H1 (cell line): Measurements from ENCODE around the gene PITPNM1. TPM values are rescaled to one million over a fixed set of nuclear protein-coding genes. Genes with fewer than 3 reads are reported as not detected.

Source experiments
- CTCF ChIA-PET: fragments of 300-600 bp; sonication (Branson Sonifier 250); formaldehyde crosslinking; loops from one replicate; lab custom pipeline; 2021; ENCODE audit not compliant: partially characterized antibody; lab: Charles Lee
- POLR2A ChIA-PET: fragments of 300-600 bp; sonication (Branson Sonifier 250); formaldehyde crosslinking; loops from one replicate; lab custom pipeline; 2021; ENCODE audit warnings: inconsistent platforms; ENCODE audit not compliant: partially characterized antibody; lab: Charles Lee
- DNase-seq, 2 experiments: peaks; one replicate each; pipeline versions ENCODE4 v3.0.0 to v3.0.0-alpha.2; 2010 to 2022; ENCODE audit warnings: low spot score in 2 of 2, low read depth in 1 of 2, mixed read lengths in 1 of 2
- FAIRE-seq: peaks from 2 replicates; lab custom pipeline; 2011; peaks lifted over from hg19 to GRCh38; lab: Jason Lieb, UNC
- H2AFZ ChIP-seq: 2 replicates; pipeline ENCODE4 v1.8.1; 2012; ENCODE audit warnings: low read length, inconsistent platforms
- H2AK5ac ChIP-seq: 2 replicates; pipeline ENCODE4 v1.6.1; 2013; ENCODE audit warnings: low read depth, low read length
- H2BK120ac ChIP-seq: replicated peaks from 2 replicates; pipeline ENCODE3; 2013; ENCODE audit warnings: low read depth, low read length, inconsistent platforms
- H2BK12ac ChIP-seq: 2 replicates; pipeline ENCODE4 v1.6.1; 2013; ENCODE audit warnings: low read depth, low read length
- H2BK15ac ChIP-seq: 2 replicates; pipeline ENCODE4 v1.6.1; 2013; ENCODE audit warnings: low read length
- H2BK20ac ChIP-seq: 2 replicates; pipeline ENCODE4 v1.6.1; 2013; ENCODE audit warnings: low read length
- H2BK5ac ChIP-seq: 2 replicates; pipeline ENCODE4 v1.6.1; 2013; ENCODE audit warnings: low read depth, low read length
- H3K14ac ChIP-seq: 2 replicates; pipeline ENCODE4 v1.6.1; 2013; ENCODE audit warnings: inconsistent platforms; ENCODE audit not compliant: insufficient read length
- H3K18ac ChIP-seq: 2 replicates; pipeline ENCODE4 v1.6.1; 2013; ENCODE audit warnings: low read length; ENCODE audit errors: extremely low read depth
- H3K23ac ChIP-seq: 2 replicates; pipeline ENCODE4 v1.6.1; 2013; ENCODE audit warnings: inconsistent platforms; ENCODE audit not compliant: insufficient read length
- H3K23me2 ChIP-seq: 2 replicates; pipeline ENCODE4 v1.6.1; 2013; ENCODE audit warnings: low read depth, low read length
- H3K27ac ChIP-seq: 2 replicates; pipeline ENCODE4 v1.6.1; 2011; ENCODE audit warnings: low read depth, low read length, inconsistent platforms
- H3K27me3 ChIP-seq, 4 experiments: replicated peaks in 1 of 4; 1 replicate in 1 of 4; 2 replicates in 3 of 4; pipeline versions ENCODE4 v1.6.1 to v1.8.1; 2011 to 2013; ENCODE audit warnings: low read length in 3 of 4, mild to moderate bottlenecking in 3 of 4, inconsistent platforms in 2 of 4, mixed read lengths in 2 of 4, moderate library complexity in 1 of 4; ENCODE audit not compliant: control insufficient read depth in 3 of 4, insufficient read depth in 3 of 4; ENCODE audit errors: extremely low read depth in 1 of 4
- H3K36me3 ChIP-seq, 4 experiments: 2 replicates each; pipeline versions ENCODE4 v1.6.1 to v1.8.1; 2011 to 2013; ENCODE audit warnings: mild to moderate bottlenecking in 4 of 4, low read length in 3 of 4, moderate library complexity in 2 of 4, control low read depth in 1 of 4, inconsistent platforms in 1 of 4; ENCODE audit not compliant: insufficient read depth in 4 of 4, control insufficient read depth in 2 of 4
- H3K4ac ChIP-seq: replicated peaks from 2 replicates; pipeline ENCODE3; 2013; ENCODE audit warnings: low read length, low read depth, mixed read lengths, inconsistent platforms; ENCODE audit not compliant: insufficient read length
- H3K4me1 ChIP-seq, 4 experiments: replicated peaks in 1 of 4; 1 replicate in 1 of 4; 2 replicates in 3 of 4; pipeline versions ENCODE4 v1.6.1 to v1.8.1; 2011 to 2013; ENCODE audit warnings: low read length in 3 of 4, inconsistent platforms in 2 of 4, mixed read lengths in 1 of 4; ENCODE audit not compliant: insufficient read depth in 4 of 4, control insufficient read depth in 3 of 4
- H3K4me2 ChIP-seq, 2 experiments: 2 replicates each; pipeline versions ENCODE4 v1.6.1 to v1.8.1; 2011 to 2013; ENCODE audit warnings: low read depth in 2 of 2, low read length in 2 of 2, control low read depth in 1 of 2, inconsistent platforms in 1 of 2, mild to moderate bottlenecking in 1 of 2; ENCODE audit not compliant: insufficient read depth in 1 of 2
- H3K4me3 ChIP-seq, 4 experiments: fragments of 200-600, 300-600 bp in 1 of 4; sonication (generic), shearing (Covaris generic), sonication (Bioruptor Twin) in 1 of 4; 2 replicates each; pipeline versions ENCODE4 v1.5.1 to v1.8.1; 2011 to 2016; ENCODE audit warnings: low read length in 4 of 4, low read depth in 3 of 4, control low read depth in 2 of 4, inconsistent platforms in 2 of 4, mild to moderate bottlenecking in 2 of 4, mixed read lengths in 1 of 4, moderate library complexity in 1 of 4; ENCODE audit not compliant: insufficient read depth in 2 of 4; ENCODE audit errors: extremely low read depth in 1 of 4
- H3K56ac ChIP-seq: replicated peaks from 2 replicates; pipeline ENCODE3; 2013; ENCODE audit warnings: low read depth, mild to moderate bottlenecking, mixed read lengths, low read length, inconsistent platforms; ENCODE audit not compliant: insufficient read length
- H3K79me1 ChIP-seq: 2 replicates; pipeline ENCODE4 v1.6.1; 2013; ENCODE audit warnings: low read depth, low read length, control low read depth
- H3K79me2 ChIP-seq, 2 experiments: 2 replicates each; pipeline versions ENCODE4 v1.6.1 to v1.8.1; 2012 to 2013; ENCODE audit warnings: low read length in 2 of 2, mild to moderate bottlenecking in 2 of 2, inconsistent platforms in 1 of 2; ENCODE audit not compliant: insufficient read depth in 2 of 2, control insufficient read depth in 1 of 2
- H3K9ac ChIP-seq, 4 experiments: replicated peaks in 1 of 4; 1 replicate in 1 of 4; 2 replicates in 3 of 4; pipeline versions ENCODE4 v1.6.1 to v1.8.1; 2011 to 2013; ENCODE audit warnings: low read depth in 3 of 4, low read length in 3 of 4, control low read depth in 2 of 4, mild to moderate bottlenecking in 2 of 4, moderate library complexity in 2 of 4, inconsistent platforms in 1 of 4; ENCODE audit errors: extremely low read depth in 1 of 4
- H3K9me3 ChIP-seq, 2 experiments: 2 replicates each; pipeline versions ENCODE4 v1.6.1 to v1.8.1; 2012 to 2013; ENCODE audit warnings: mild to moderate bottlenecking in 2 of 2, moderate library complexity in 2 of 2, control low read depth in 1 of 2, inconsistent platforms in 1 of 2, low read depth in 1 of 2, low read length in 1 of 2, mixed read lengths in 1 of 2; ENCODE audit not compliant: insufficient read depth in 2 of 2
- H4K20me1 ChIP-seq, 2 experiments: replicated peaks in 1 of 2; 2 replicates each; pipeline versions ENCODE3 to v1.8.1; 2011 to 2013; ENCODE audit warnings: inconsistent platforms in 2 of 2, low read length in 2 of 2, mild to moderate bottlenecking in 1 of 2; ENCODE audit not compliant: insufficient read depth in 2 of 2, control insufficient read depth in 1 of 2
- H4K5ac ChIP-seq: 2 replicates; pipeline ENCODE4 v1.6.1; 2013; ENCODE audit warnings: low read length, low read depth, mixed read lengths, inconsistent platforms; ENCODE audit not compliant: insufficient read length
- H4K8ac ChIP-seq: 2 replicates; pipeline ENCODE4 v1.8.0; 2013; ENCODE audit warnings: mild to moderate bottlenecking, moderate library complexity, low read length, inconsistent platforms; ENCODE audit not compliant: insufficient read depth; ENCODE audit errors: extremely low read depth
- H4K91ac ChIP-seq: replicated peaks from 2 replicates; pipeline ENCODE3; 2013; ENCODE audit warnings: low read length, mixed read lengths, inconsistent platforms; ENCODE audit not compliant: insufficient read length
- RNF2 ChIP-seq: fragments of 200-900, 300-1000 bp; sonication (generic); IDR thresholded peaks from 2 replicates; pipeline ENCODE4 v1.7.1; 2016; ENCODE audit warnings: borderline replicate concordance, low read depth, mild to moderate bottlenecking, antibody characterized with exemption, low read length; ENCODE audit not compliant: poor library complexity, severe bottlenecking; ENCODE audit errors: missing control alignments
- ZNF274 ChIP-seq: IDR thresholded peaks from 2 replicates; pipeline ENCODE4 v1.7.0; 2012; ENCODE audit warnings: low read length, borderline replicate concordance; ENCODE audit errors: extremely low read depth
- whole genome bisulfite sequencing, 2 experiments: shearing (Covaris generic) in 1 of 2; methylation state at CpG; one replicate each; pipeline versions ENCODE4 v1.1.6 to v1.1.7; 2013 to 2015; ENCODE audit warnings: low lambda C conversion rate in 2 of 2, mixed read lengths in 2 of 2, inconsistent platforms in 1 of 2, low coverage in 1 of 2, missing lambda C conversion rate in 1 of 2; ENCODE audit not compliant: insufficient replicate concordance in 2 of 2, insufficient coverage in 1 of 2, insufficient read length in 1 of 2; ENCODE audit errors: extremely low coverage in 1 of 2, missing lambda C conversion rate in 1 of 2; 5-methylcytosine and 5-hydroxymethylcytosine counted together
- polyA plus RNA-seq, 7 experiments: library from polyadenylated mRNA; depleted of rRNA in 3 of 7; stranded (reverse) in 5 of 7; unstranded in 2 of 7; fragments of >200 nt in 5 of 7; fragments of 200-250 nt in 2 of 7; gene quantifications; 1 replicate in 5 of 7; 2 replicates in 1 of 7; 4 replicates in 1 of 7; pipeline versions ENCODE4 v1.2.1 to v1.2.3, GENCODE V29; 2011 to 2013; ENCODE audit warnings: missing spikeins in 2 of 7, mixed read lengths in 2 of 7
- total RNA-seq: library from RNA; stranded (reverse); fragmentation: NEBNext Ultra II Directional; extraction: Animal tissue kit (Norgen Biotek cat#: 25700); gene quantifications from 2 replicates; pipeline ENCODE4 v1.2.1, GENCODE V29; 2021

The PITPNM1 gene
- total and polyA plus RNA-seq, 2 of the 8 experiments (the other 6 are each of a cell fraction or from before 2014, with no cell fraction given), result 27.2 to 52.7 TPM

DNA sequence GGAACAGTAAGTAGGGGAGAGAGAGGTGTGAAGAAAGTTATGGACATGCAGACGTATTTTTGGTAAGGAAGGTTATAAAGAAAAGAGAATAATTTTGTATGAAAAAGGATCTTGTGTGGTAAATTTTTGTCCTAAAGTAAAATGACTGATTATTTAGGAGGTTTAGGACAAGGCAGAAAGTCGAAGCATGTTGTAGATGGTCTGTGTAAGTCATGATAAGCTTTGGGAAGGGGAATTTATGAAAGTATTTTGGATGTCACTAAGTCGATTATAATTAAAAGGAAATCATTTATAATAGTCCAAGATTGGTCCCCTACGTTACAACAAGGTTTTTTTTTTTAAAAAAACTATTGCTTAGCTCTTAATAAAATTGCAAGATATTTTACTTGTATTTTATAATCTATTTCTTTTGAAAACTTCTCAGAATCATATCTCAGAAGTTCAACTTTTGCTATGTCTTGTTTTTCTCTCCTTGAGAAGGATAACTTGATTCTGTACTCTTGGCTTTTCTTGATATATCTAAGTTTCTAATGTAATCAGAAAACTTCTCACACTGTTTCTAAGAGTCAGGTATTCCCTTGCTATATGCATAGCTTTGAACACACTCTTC is 29.0 kb upstream of the PITPNM1 start:
- Histone ChIP-seq H4K8ac (no peak overlapping the region), H2BK12ac (no peak overlapping the region), H3K36me3 (no peaks in the 10 kb centered on the region), H2AK5ac (no peak overlapping the region), H3K4me2 (no peak overlapping the region), H4K20me1 (no peaks in the 10 kb centered on the region), H2BK120ac (no peak overlapping the region), H3K9me3 (peaks cover 31 to 33% of the 10 kb centered on the region in 2 experiments), H3K4ac (no peak overlapping the region), H3K4me1 (no peaks in the 10 kb centered on the region; a peak in 1 of 7 replicates), H3K9ac (no peak overlapping the region), H3K56ac (no peak overlapping the region), H3K14ac (no peak overlapping the region), H3K79me1 (no peaks in the 10 kb centered on the region), H3K27ac (no peak overlapping the region), H3K18ac (no peak overlapping the region), H3K23me2 (no peaks in the 10 kb centered on the region), H3K27me3 (no peaks in the 10 kb centered on the region), H3K4me3 (no peak overlapping the region), H3K79me2 (no peaks in the 10 kb centered on the region), H2AFZ (no peak overlapping the region), H4K5ac (no peak overlapping the region), H3K23ac (no peak overlapping the region), H2BK5ac (no peak overlapping the region), H2BK15ac (no peak overlapping the region), H2BK20ac (no peak overlapping the region), H4K91ac (no peak overlapping the region)
- CTCF ChIA-PET, result interaction anchor here (2.2 kb wide), 1 partner anchor 12 kb away, joined by 4 read pairs; no protein-coding TSS in a partner anchor
- WGBS, 2 experiments, result 33% methylated on average over 4 of the region's 4 CpGs; no CpG with 5 or more reads in 1 of the 2 experiments
- no peak for DNase-seq
- POLR2A ChIA-PET, result interaction anchor here (0.6 to 1.1 kb wide), 2 partner anchors 35 to 58 kb away, joined by 3 read pairs; no protein-coding TSS in a partner anchor
- no peak for TF ChIP-seq RNF2
- no peak for TF ChIP-seq ZNF274
- FAIRE-seq, result no peak
